ENCODE results near the gene TRIM3. TPM values are rescaled to one million over a fixed set of nuclear protein-coding genes. Genes with fewer than 3 reads are reported as not detected.

Gene TRIM3
- total and polyA plus RNA-seq, 2 experiments from 2014 or later = 7.9 to 21.1 TPM

DNA sequence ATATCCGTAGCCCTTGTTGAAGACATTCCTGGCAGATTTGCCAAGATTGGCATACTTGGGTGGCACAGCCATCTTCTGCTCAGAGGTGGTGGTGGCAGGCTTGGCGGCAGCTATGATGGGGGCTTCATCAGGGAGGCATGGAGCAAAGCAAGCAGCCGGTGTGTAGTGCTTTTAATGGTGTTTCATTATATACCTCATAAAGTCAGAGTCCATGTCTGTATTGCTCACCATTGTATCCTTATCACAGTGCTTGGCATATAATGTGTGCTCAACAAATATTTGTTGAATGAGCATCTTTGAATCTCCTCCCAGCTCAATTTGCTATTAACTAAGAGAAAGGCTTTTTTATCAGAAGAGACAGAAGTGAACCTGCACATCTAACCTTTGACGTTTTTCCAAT lies 15.6 kb upstream of the TRIM3 start:
- no peak for TF ChIP-seq JUNB (IDR thresholded peaks at IDR 0.05; ENCODE audit: unreplicated experiment)
- no peak for TF ChIP-seq POLR2AphosphoS5 (IDR thresholded peaks at IDR 0.05; ENCODE audit: low read depth)
- TF ChIP-seq ZNF462 (CRISPR knock-in tag; IDR thresholded peaks at IDR 0.05) = no peak
- no peak for TF ChIP-seq REST (IDR thresholded peaks at IDR 0.05; ENCODE audit: unreplicated experiment)
- TF ChIP-seq EZH2 (IDR thresholded peaks at IDR 0.05; ENCODE audit: low read depth, unreplicated experiment) = no peak
- no peak for TF ChIP-seq ETS1 (IDR thresholded peaks at IDR 0.05)
- no peak for TF ChIP-seq NANOG (IDR thresholded peaks at IDR 0.05; ENCODE audit: borderline replicate concordance)
- no peak for TF ChIP-seq ZNF331 (CRISPR knock-in tag; IDR thresholded peaks at IDR 0.05; ENCODE audit: low read depth)
- TF ChIP-seq STAT1 (IDR thresholded peaks at IDR 0.05; ENCODE audit: unreplicated experiment) = no peak
- TF ChIP-seq EZH2phosphoT487 (IDR thresholded peaks at IDR 0.05; ENCODE audit: unreplicated experiment) = no peak
- no peak for TF ChIP-seq ZNF114 (CRISPR knock-in tag; IDR thresholded peaks at IDR 0.05)
- no peak for TF ChIP-seq CTCF (conservative IDR thresholded peaks at IDR 0.05; ENCODE audit: low read depth in 2 of 2)
- no peak for TF ChIP-seq CREB1 (CRISPR knock-in tag; IDR thresholded peaks at IDR 0.05; ENCODE audit: low read depth)
- Histone ChIP-seq H3K27ac (ENCODE audit: low read depth) (no peak overlapping the region), H3K4me2 (no peak overlapping the region), H3K27me3 (ENCODE audit: insufficient read depth) (no peaks in the 10 kb centered on the region), H3K4me3 (no peak overlapping the region), H3K36me3 (ENCODE audit: insufficient read depth) (peaks cover 15% of the 10 kb centered on the region; the same call in 1 of the 2 replicates), H3K4me1 (ENCODE audit: insufficient read depth) (no peaks in the 10 kb centered on the region), H3K9me2 (ENCODE audit: insufficient read depth) (no peaks in the 10 kb centered on the region), H3K79me2 (replicated peaks; ENCODE audit: insufficient read depth) (0 out of 2 replicates have a peak, but pooled peaks cover 4% of the 10 kb centered on the region), H3F3A (replicated peaks; ENCODE audit: low read depth) (no peaks in the 10 kb centered on the region), H4K20me1 (replicated peaks; ENCODE audit: insufficient read depth) (peaks cover 6% of the 10 kb centered on the region; the same call in 1 of the 2 replicates), H2AFZ (no peak overlapping the region)
- H3K27me3 Mint-ChIP-seq (ENCODE audit: insufficient read depth, low read depth, poor library complexity) = peaks cover 2% of the 10 kb centered on the region
- no peak overlapping the region for H3K27ac Mint-ChIP-seq
- ATAC-seq (no peak), DNase-seq (ENCODE audit: low spot score) (no peak)
- peaks cover 3% of the 10 kb centered on the region; the same call in 1 of the 3 replicates for H3K36me3 Mint-ChIP-seq (ENCODE audit: low read depth)
- no peaks in the 10 kb centered on the region; the same call in 2 of the 3 replicates for H3K9me3 Mint-ChIP-seq
- no peak overlapping the region for H3K4me3 Mint-ChIP-seq
- H3K4me1 Mint-ChIP-seq = no peaks in the 10 kb centered on the region
